HPDE6-E6E7 (cell line): ENCODE results near the gene TMEM62.
"Not testable (repeated sequence)": the region's sequence is repeated elsewhere in the genome, so short reads cannot be mapped to it uniquely, and the experiment has no call there.

Experiments
- DNase-seq: peaks from one replicate; pipeline ENCODE4 v3.0.0; 2011; ENCODE audit warnings: missing footprints; ENCODE audit errors: extremely low spot score

The TMEM62 gene

DNA sequence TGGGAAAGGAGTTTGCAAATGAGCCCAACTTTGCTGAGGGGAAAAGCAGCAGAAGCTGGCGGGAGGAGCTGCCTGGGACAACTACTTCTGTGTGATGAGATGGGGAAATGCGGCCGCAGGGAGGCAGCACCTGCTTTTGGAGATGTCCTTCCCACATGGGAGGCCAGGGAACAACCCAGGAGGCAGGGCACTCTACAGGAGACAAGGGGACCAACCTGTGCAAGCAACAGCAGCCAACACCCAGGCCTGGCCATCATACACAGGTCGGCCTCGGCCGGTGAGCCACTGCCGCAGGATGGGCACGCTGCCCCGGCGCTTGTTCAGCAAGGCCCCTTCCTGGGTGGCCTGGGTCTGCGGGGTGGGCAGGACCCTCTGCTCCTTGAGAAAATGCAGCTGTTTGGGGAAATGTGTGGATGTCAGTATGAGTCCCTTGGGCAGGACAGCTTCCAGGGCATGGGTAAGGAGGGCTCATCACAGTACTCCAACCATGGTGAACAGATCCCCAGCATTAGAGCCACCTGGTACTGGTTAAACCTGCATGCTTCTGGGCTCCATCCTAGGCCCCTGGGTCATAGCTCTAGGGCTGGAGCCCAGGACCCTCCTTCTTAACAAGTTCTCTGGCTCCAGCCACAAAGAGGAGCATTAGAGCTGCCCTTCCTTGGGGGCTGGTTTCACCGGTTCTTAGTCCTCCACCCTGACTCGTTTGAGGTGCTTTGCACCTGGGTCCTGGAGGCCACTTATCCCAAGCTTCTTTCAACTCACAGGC is 75.9 kb downstream of the TMEM62 start:
- peak; percentile 41 for DNase-seq

DNA sequence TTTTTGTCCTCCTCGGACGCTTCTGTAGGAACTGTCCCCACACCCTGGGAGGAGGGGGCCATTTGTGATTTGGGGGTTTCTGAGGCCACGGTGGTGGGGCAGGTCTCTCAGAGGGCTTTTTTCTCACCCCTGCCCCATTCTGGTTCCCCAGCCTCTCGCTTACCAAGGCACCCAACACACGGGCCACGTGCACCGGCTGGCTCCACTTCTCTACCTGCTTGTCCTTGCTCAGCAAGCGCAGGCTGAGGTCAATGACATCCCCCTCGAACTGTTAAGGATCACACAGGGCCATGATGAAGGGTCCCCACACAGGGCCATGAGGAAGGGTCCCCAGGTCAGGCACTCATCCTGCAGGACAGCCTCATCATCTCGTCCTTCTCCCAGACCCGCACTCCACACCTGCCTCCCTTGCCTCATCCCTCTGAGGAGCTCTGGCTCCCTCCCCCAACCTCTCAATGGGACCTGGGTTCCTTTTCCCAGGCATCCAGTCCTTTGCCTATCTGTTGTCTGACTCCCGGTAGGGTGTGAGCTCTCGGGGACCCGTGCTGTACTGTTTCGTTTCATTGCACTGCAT is 76.9 kb downstream of the TMEM62 start:
- no peak for DNase-seq

DNA sequence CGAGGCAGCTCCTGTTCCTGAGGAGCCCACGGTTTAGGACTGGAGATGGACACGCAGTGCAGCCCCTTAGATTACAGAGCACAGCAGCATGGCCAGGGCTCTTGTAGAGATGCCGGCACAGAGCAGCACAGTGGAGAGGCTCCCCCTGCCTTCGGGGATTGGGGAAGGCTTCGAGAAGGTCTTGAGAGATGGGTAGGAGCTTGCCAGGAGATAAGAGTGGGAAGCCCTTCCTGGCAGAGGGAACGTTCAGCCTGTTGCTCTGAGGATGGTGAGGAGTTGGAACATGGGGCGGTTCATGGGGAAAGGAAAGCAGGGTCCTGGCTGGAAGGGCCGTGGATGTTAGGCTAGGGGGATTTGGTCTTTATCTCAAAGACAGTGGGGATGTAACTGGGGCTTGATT is 77.4 kb downstream of the TMEM62 start:
- DNase-seq = no peak

DNA sequence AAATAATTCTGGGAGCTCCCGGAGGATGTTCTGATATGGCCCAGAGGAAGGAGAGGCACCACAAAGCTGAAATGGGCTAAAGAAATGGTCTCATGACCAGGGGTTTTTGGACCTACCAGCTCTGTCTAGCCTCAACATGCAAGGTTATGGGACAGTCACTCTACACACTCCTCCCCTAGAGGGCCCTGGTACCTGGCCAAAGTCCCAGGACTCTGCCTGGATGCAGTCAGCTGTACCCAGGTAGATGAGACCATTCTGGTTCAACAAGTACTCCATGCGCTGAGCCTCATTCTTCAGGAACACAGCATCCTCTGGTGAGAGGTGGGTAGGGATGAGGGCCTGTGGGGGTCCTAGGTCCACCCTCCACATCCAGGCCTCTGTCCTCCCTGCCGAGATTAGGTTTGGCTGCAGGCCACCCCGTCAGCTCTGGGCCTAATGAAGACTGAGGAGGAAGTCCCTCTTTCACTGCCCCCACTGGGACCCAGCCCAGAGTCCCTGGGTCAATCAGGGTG is 77.9 kb downstream of the TMEM62 start:
- no peak for DNase-seq

DNA sequence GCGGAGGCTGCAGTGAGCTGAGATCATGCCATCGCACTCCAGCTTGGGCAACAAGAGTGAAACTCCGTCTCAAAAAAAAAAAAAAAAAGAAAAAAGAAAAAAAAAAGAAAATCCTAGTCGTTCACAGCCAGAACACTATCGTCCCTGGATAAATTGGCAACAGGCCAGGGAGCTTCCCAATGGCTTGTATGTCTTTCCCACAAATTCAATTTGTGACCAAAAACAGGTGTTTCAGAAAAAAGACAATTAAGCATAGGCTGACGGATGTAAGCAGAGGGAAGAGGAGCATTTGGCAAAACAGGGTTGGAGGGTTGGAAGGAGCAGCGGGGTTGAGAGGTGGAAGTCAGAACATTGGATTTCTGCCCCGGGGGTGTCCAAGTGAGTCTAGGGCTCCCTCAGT is 78.9 kb downstream of the TMEM62 start:
- no peak for DNase-seq

DNA sequence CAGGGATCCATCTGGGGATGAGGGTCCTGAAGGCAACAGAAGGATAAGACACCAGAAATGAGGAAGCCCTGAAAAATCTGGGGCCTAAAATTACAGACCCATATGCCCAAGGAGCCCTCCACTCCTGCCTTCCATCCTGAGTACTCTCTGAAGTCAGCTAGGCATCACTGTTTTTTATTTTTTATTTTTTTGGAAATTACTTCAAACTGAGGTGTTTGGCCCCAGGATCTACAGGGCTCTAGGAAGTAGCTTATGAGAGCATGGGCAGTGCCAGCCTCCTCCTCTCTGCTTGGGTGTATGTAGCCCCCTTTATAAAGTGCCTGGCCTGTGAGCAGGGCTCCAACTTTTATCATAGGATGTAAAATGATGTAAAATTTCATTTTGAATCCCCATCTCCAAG is 79.6 kb downstream of the TMEM62 start:
- DNase-seq = no peak

DNA sequence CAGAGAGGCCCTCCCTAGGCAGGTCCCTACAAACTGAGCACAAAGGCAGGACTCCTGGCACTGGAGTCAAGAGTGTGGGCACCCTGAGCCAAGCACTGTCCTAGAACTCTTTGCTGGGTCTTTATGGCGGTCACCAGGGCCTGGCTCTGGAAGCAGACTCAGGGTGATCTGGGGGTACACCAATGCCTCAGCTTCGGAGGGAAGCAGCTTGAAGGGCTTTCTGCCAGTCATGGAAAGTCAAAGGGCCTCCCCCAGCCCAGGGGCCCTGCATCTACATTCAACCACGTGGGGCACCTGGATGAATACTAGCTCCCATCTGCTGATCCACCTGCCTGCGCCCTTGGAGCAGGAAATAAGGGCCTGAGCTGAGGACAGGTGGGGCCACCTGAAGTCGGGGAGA is 80.1 kb downstream of the TMEM62 start:
- no peak for DNase-seq

DNA sequence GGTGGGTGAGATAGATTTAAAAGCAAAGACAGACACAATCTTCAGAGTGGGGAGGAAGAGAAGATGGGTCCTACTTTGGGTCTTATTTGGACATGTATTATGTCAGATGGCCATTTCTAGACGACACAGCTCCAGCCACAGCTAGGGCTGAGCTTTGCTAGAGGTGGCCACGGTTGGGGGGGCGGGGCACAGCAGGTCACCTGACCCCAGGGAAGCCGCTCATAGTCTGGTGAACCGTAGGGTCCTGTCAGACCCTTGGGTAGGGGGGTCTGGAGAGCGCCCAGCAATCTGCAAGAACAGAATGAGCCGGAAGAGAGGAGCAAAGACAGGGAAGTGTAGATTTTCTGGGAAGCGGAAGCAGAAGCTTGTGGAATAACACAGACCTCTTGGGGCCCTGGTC is 80.8 kb downstream of the TMEM62 start:
- no peak for DNase-seq

DNA sequence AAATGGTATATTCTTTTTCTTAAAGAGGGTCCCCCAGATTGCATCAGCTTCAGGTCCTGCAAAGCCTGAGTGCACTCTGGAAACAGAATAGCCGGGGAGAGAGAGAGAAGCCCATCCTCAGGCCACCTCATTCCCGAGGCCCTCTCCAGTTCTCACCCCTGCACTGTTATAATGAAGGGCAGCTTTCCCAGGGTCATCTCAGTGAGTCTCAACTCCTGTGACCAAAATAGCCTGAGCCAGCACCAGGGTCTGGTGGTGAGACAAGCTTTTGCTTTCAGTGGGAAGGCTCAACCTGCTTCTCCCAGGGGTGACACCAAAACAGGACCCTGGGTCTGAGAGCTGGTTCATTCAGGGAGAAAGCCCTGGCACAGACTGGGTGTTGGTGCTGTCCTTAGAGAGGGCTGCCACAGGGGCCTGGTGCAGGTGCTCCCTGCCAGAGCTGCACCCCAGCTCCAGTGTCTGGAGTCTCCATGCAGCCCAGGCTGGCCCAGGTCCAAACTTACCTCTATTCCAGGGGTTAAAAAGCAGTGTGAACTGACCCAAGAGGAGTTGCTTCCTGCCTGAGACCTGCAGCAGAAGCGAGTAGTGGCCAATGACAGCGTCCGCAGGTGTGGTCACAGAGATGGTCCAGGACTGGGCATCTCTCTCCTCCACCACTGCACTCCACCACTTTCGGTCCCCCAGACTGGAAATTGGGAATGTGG is 81.4 kb downstream of the TMEM62 start:
- no peak for DNase-seq

DNA sequence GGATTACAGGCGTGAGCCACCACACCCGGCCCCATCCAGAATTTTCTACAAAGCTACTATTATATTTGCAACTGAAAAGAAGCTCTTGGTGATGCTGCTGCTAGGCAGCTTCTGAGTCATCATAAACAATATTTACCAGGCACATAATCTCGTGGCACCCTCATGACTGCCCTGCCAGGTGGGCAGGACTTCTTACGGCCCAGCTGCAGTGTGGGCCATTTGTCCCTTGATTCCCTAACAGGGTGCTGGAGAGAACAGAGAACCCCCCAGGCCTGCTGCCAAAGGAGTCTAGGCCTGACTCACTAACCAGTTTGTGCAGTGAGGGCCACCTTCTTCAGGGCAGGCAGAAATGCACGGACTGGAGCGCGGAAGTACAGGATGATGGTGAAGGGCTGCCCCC is 82.6 kb downstream of the TMEM62 start:
- peak; percentile 33 for DNase-seq

DNA sequence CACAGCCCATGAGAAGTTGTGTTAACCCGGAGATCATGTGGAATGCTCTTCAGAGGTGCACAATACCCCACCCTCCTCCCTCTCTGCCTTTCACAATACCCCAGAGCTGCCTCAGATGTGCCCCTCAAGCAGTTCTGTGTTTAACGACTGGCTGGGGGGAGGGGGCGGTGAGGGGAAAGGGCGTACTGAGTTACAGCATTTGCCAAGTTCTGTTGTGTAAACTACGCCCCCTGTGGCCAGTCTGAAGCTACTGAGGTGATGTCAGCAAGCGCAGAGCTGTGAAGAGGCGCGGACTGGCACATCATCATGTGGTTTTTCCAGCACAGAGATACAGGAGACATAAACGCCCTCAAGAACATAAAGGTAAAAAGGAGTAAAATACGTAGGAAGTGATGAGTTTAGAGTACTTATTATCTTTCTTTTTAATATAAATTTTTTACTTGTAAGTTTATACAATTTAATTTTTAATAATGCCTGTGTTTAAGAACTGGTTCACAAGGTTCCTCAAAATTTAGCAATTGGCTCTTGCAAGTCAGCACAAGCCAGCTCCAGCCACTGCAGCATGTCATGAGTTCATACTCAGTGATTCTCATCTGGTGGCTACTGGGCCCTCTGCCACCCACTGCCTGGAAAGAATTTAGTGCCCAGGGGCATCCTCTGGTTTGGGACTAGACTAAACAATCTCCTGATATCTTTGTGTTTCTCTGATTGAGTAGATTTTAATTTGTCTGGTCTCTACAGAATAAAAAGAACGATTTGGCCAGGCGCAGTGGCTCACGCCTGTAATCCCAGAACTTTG is 85.7 kb downstream of the TMEM62 start:
- peak; percentile 76 for DNase-seq

DNA sequence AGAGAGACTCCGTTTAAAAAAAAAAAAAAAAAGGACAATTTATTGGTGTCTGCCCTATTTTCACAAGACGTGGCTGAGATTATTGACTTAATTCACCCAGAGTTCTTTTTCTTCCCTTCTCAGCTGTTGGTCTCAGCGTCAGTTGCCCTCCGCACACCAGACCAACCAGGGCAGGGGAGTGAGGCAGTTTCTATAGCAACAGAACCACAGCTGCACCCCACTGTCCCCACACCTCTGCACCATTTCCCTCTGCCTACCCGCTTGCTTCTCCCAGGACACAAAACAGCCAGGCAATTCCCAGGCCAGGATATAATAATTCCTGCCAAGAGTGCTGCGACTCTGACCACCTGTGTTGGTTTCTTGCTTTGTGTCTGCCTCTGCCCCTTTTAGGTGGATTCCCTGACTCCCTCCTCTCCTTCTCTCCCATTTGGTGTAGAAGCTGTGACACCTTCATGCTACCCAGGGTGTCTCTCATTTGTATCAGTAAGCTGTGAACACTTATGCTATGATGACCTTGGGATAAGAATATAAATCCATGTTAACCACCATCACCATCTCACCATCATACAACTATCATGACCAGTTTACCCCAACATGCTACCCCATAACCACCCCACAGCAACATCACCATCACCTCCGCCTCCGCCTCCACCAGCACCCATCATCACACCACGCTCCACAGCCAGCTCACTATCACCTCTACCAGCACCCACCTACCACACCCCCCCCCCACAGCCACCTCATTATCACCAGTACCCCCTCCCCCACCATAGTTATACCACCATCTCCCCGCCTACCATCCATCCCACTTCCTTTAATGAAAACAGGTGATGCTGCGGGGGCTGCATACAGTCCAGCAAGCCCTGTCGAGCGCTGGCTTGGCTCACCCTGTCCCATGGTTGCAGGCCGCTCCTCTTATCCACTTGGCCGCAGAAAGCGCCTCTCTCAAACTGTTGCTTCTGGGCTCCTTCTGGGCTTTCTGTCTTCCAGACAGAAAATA is 86.8 kb downstream of the TMEM62 start:
- DNase-seq = no peak

DNA sequence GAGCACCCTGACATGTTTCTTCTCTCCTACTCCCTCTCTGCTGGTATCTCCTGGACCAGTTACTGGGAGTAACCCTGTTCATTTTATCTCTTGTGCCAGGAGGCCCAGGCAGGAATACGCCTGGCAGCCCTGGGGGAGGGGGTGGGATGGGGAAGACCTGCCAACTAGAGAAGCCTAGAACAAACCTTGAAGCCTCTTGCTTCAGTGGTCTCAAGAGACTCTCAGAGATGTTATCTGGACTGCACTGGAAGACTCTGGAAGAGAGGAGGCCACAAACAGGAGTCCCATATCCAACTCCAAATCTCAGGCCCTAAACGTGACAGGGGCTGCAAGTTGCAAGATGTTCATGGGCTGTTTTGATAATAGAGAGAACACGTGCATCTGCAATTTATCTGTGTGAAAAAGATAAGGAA is 87.6 kb downstream of the TMEM62 start, which contains the start of gene EPB42:
TSS of gene EPB42 (minus strand) at position 28 of the 413 bp plus-strand sequence. CDS start 193 bp downstream, outside the sequence.
- no peak for DNase-seq

DNA sequence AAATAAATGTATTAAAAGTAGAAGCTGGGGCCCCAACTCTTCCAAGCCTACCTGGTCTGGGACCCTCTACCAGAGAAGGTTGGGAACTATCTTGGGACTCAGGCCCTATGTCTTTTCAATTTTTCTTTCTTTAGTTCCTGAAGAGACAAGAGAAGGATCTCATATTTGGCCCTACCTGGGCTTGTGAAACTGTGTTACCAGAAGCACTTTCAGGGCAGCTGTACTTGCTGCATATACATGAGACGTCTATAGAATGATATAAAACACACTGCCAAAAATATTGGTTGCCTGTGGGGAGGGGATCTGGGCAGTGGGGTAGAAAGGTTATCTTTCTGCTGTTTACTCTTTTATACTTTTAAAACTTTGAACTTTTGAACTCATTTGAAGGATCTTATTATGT is 88.0 kb downstream of the TMEM62 start:
- no peak for DNase-seq

DNA sequence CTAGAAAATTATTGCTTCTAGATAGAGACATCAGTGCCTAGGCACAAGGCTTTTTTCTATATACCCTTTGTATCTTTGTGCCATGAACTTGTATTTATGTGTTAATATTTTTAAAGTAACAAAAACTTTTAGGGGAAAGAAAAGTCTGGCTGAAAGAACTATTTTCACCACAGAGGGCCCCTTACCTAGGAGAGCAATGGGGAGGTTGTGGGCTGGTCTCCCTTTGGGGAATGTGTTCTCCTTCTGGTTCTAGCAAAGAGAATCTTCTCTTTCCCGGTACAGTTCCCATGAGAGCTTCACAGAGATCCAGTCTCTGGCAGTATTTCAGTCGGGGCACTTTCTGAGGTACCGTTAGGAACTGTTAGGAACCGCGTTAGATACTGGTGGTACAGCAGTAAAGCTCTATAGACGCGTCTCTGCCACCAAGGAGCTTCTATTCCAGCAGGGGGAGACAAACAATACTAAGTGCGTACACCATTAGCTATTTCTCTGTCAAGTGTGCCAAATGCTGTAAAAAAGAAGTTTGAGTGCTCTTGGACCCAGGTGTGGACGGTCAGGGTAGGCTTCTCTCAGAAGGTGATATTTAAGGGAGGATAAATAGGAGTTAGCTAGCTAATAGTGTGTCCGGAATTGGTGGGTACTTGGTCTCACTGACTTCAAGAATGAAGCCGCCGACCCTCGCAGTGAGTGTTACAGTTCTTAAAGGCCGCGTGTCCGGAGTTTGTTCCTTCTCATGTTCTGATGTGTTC is 92.0 kb downstream of the TMEM62 start:
- DNase-seq = peak; percentile 58

DNA sequence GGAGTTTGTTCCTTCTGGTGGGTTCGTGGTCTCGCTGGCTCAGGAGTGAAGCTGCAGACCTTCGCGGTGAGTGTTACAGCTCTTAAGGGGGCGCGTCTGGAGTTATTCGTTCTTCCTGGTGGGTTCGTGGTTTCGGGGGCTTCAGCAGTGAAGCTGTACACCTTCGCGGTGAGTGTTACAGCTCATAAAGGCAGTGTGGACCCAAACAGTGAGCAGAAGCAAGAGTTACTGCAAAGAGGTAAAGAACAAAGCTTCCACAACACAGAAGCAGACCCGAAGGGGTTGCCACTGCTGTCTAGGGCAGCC is 92.5 kb downstream of the TMEM62 start:
- not testable (repeated sequence) for DNase-seq

DNA sequence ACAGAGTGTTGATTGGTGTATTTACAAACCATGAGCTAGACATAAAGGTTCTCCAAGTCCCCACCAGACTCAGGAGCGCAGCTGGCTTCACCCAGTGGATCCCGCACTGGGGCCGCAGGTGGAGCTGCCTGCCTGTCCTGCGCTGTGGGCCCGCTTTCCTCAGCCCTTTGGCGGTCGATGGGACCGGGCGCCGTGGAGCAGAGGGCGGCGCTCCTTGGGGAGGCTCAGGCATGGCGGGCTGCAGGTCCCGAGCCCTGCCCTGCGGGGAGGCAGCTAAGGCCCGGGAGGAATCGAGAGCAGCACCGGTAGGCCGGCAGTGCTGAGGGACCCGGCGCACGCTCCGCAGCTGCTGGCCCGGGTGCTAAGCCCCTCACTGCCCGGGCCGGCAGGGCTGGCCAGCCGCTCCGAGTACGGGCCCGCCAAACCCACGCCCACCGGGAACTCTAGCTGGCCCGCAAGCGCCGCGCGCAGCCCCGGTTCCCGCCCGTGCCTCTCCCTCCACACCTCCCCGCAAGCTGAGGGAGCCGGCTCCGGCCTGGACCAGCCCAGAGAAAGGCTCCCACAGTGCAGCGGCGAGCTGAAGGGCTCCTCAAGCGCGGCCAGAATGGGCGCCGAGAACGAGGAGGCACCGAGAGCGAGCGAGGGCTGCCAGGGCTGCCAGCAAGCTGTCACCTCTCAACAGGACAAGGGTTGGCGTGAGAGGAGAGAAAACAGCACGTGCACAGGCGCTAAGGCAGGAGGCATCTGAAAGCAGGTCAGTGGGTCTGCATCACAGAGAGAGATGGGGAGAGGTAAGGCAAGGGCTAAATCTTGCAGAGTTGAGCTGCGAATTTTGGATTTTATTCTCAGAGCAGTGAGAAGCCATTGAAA is 93.3 kb downstream of the TMEM62 start:
- no peak for DNase-seq

DNA sequence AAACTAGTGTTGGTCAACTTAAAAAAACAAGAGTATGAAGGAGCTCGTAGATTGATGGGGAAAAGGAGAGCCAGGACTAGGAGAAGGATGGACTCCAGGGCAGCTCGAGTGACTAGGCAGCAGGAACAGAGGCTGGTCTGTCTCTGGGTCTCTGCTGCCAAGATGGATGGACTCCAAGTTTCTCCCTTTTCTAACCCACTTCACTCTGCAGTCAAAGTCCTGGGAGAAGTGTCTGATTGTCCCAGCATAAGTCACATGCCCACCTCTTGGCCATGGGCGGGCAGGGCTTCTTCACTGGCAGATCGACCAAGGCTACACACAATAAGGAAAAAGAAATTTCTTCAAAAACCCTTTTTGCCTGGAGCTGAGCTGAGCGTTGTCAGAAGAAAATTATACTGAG is 96.6 kb downstream of the TMEM62 start:
- no peak for DNase-seq

DNA sequence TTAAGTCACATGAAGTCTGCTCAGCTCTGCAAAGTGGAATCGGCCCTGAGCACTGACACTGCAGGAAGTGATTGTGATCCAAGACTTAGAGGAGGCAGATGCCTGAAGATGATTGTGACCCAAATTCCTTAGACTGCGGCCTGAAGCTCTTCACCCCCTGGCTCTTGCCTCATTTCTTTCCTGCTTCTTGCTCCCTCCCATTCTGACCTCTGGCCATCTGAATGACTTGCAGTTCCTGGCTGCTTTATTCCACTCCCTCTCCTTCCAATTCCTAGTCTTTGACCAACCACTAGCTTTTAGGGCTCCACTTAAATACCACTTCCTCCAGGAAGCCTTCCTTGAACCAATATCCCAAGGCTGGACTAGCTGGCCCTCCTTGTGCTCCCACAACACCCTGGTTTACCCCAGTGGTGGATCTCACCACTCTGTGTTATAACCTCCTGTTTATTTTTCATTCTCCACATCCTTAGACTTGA is 97.3 kb downstream of the TMEM62 start:
- DNase-seq = no peak
